Omental fat pad (tissue), 4 donors: ENCODE results near the gene NTSR2. TPM values are rescaled to one million over a fixed set of nuclear protein-coding genes. Genes with fewer than 3 reads are reported as not detected.

ENCODE experiments used
- ATAC-seq: fragments of 150-250 bp; one replicate; pipeline ENCODE4 v1.9.1; 2016; ENCODE audit warnings: mild to moderate bottlenecking, moderate library complexity; ENCODE audit not compliant: low FRiP score
- DNase-seq: peaks from one replicate; pipeline ENCODE4 v3.0.0-alpha.2; 2019; ENCODE audit warnings: low spot score
- total RNA-seq, 4 donors: library from RNA; depleted of rRNA; stranded (reverse); fragments of >200 nt; gene quantifications; one replicate each; pipeline ENCODE4 v1.1.0, GENCODE V29; 2016
- TF ChIP-seq, protein P1 (sequence below), 3 donors: fragments of 450-650 bp; IDR thresholded peaks; one replicate each; pipeline ENCODE4 v1.5.1; 2016 to 2017; ENCODE audit warnings: antibody characterized with exemption in 3 of 3, mild to moderate bottlenecking in 3 of 3, moderate library complexity in 2 of 3

Gene NTSR2
- total RNA-seq, 4 donors from 2014 or later: 0.28 to 1.6 TPM; not detected in 2

DNA sequence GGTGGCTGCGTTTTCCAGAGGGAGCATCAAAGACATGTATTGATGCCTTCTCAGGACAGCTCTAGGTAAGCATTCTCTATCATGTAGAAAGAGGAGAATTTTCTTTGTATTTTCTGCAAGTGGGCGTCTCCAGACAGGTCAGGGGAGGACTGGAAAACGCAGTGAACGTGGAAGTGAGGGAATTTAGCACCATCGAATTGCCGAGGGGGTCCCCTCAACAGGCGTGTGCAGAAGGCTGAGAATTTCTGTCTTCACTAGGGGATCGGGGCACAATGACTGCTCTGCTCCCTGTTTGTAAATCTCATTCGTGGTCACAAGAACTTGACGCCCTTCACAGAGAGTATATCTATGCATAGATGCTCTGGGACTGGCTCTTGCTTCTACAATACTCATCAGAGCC, 5.0 kb upstream of the NTSR2 start:
- TF ChIP-seq, protein P1, sequence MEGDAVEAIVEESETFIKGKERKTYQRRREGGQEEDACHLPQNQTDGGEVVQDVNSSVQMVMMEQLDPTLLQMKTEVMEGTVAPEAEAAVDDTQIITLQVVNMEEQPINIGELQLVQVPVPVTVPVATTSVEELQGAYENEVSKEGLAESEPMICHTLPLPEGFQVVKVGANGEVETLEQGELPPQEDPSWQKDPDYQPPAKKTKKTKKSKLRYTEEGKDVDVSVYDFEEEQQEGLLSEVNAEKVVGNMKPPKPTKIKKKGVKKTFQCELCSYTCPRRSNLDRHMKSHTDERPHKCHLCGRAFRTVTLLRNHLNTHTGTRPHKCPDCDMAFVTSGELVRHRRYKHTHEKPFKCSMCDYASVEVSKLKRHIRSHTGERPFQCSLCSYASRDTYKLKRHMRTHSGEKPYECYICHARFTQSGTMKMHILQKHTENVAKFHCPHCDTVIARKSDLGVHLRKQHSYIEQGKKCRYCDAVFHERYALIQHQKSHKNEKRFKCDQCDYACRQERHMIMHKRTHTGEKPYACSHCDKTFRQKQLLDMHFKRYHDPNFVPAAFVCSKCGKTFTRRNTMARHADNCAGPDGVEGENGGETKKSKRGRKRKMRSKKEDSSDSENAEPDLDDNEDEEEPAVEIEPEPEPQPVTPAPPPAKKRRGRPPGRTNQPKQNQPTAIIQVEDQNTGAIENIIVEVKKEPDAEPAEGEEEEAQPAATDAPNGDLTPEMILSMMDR (IDR thresholded peaks at IDR 0.05): no peak
- ATAC-seq (no peak), DNase-seq (no peak)

DNA sequence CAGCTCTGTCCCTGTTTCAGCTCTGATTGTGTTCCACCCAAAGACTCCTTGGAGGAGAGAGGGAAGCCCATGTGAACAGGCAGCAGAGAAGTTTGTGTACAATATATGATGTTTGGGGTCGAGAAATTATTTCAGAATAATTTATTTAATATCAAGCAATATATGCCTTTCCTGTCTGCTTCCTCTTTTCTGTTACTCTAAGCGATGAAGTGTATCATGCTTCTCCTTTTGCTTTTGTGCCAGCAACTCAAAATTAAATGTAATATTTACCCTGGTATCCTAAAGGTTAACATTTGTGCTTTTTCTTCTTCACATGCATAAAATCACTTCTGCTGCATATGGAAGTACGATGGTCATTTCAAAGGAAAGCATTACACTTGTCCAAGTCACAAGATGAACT, 2.4 kb upstream of the NTSR2 start:
- DNase-seq (no peak), ATAC-seq (no peak)
- TF ChIP-seq, protein P1 (IDR thresholded peaks at IDR 0.05): no peak

DNA sequence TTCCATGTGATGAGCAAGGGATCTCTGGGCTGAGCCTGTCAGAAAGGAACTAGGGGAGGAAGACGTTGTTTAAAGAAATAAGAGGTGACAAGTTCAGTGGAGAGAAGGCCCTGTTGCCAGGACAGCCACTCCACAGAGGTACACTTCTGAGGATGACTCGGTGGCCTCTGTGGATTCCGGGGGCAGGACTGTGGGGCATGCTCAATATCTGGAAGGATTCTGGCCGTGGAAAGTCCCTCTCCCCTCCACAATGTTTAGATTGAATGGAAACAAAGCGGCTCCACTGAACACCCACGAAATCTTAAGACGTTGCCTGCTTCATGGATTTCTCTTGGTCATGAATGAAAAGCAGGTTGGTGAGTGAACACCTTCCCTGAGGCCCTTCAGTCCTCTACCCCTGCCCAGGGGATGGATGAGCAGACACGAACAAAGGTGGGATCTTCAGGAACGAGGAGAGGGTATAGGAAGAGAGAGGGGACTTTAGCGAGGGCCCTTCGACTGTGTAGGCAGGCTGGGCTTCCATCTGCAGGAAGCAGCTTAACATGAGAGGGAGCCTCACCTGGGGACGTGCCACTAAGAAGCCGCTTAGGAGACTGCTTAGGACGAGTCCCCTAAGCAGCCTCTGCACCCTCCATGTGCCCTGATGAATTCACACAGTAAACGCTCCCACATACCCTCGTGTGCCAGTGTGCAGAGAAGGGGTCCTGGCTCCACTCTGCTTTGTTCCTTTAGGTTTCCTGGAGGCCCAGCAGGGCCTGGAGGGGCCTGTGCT, 1.9 kb downstream of the NTSR2 start:
- TF ChIP-seq, protein P1 (IDR thresholded peaks at IDR 0.05): no peak
- ATAC-seq: no peak
- no peak for DNase-seq

DNA sequence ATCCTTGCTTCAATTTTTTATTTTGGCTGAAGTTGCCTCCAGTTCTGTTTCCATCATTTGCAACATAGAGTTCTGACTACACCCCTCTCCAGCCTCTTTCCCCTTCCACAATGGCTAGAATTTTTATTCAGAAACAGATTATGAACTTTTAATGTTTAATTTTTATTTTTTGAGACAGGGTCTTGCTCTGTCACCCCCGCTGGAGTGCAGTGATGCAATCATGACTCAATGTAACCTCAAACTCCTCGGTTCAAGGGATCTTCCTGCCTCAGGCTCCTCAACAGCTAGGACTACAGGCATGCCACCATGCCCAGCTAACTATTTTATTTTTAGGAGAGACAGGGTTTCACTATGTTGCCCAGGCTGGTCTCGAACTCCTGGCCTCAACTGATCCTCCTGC, 2.8 kb downstream of the NTSR2 start:
- DNase-seq (no peak), ATAC-seq (no peak)
- TF ChIP-seq, protein P1 (IDR thresholded peaks at IDR 0.05): no peak

DNA sequence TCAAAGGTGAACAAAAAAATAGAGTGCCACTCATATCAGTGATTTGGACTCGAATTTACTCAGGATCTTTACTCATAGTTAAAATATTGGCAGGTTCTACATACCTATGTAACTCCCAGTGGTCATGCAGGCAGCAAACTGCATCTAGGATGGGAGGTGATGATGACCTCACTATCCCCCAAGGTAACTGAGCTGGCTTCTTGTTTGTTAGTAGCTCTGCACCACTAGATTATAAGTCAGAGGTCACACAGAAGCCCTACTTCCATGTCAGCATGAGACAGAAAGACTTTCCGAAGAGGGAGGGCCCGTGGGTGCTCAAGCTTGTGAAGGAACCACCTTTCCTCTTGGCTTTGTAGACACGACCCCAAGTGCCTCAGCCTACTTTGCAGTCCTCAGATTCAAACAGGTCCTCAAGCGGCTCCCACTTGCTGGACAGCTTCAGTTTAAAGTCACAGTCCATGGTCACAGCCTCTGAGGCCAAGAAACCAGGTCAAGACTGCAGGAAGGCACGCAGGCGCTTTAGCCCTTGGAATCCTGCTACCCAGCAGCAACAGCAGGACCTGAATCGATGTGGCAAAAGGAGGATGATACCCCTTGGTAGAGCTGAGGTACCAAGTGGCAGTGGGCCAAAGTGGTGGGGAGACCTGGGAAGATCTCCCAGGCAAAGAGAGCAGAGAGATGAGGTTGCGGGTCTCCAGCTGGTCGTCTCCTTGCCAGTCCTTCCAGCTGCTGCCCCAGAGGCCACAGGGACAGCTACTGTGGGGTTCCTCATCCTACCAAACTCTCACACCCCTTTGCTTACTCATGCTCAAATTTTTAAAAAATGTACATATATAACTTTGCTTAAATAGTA, 4.3 kb downstream of the NTSR2 start:
- no peak for ATAC-seq
- TF ChIP-seq, protein P1 (IDR thresholded peaks at IDR 0.05): no peak
- DNase-seq: no peak

DNA sequence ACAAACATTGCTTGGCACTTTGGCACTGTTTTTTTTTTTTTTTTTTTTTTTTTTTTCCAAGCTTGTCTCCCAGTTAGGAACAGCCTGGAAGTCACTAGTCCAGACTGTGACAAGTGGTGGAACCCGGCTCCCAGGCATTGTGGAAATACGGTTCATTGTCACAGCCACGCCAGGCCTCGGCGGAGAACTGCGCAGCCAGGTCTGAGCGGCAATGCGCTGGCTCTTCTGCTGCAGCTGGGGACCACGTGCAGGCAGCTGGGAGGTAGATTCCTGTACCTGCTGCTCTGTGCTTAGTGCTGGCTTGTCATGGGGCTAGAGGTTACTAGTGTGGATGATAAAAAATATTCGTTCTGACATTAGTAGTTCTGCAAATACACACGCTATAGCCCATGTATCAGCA, 5.0 kb downstream of the NTSR2 start:
- TF ChIP-seq, protein P1 (IDR thresholded peaks at IDR 0.05): no peak
- ATAC-seq (no peak), DNase-seq (no peak)
